RWPE1 (cell line): Measurements from ENCODE around the gene CRTAC1.

Experiments
- CTCF ChIA-PET: fragments of 350-600 bp; sonication (Branson Sonifier 250); formaldehyde crosslinking; extraction: SDS; loops from one replicate; lab custom pipeline; 2021; lab: Yijun Ruan, JAX
- POLR2A ChIA-PET: fragments of 400-600 bp; formaldehyde crosslinking; extraction: SDS; loops from one replicate; lab custom pipeline; 2020; ENCODE audit warnings: antibody characterized with exemption; ENCODE audit not compliant: low non-redundant PET; lab: Yijun Ruan, JAX
- DNase-seq: peaks from one replicate; pipeline ENCODE4 v3.0.0; 2012; ENCODE audit warnings: low spot score
- H3K27ac ChIP-seq: fragments of 450-650 bp; 2 replicates; pipeline ENCODE4 v1.5.1; 2017
- CTCF ChIP-seq: fragments of 450-650 bp; conservative IDR thresholded peaks from 2 replicates; pipeline ENCODE4 v1.5.1; 2017; ENCODE audit warnings: low read depth, mild to moderate bottlenecking

CRTAC1 gene

GRCh38 chr10:98020784-98021183 lies 9.6 kb downstream of the CRTAC1 start:
- ChIA-PET CTCF (interaction anchor here (0.7 to 1.4 kb wide), 3 partner anchors 21 to 1630 kb away, joined by 3 to 5 read pairs (median 4); no protein-coding TSS in a partner anchor), POLR2A (no interaction called here)
- TF ChIP-seq CTCF, result no peak
- no peak for DNase-seq
- no peak overlapping the region for H3K27ac ChIP-seq

- no peak for DNase-seq
- no peak overlapping the region for H3K27ac ChIP-seq
- ChIA-PET CTCF (interaction anchor here (1.4 kb wide), 1 partner anchor 22 kb away, joined by 5 read pairs; no protein-coding TSS in a partner anchor), POLR2A (no interaction called here)
- TF ChIP-seq CTCF, result no peak
Observed at GRCh38 chr10:98020254-98020653, 10.2 kb downstream of the CRTAC1 start.

- no peak for TF ChIP-seq CTCF
- POLR2A ChIA-PET, result no interaction called here
- no peak for DNase-seq
- no peak overlapping the region for H3K27ac ChIP-seq
- CTCF ChIA-PET, result no interaction called here
Observed at GRCh38 chr10:98019784-98020183, 10.6 kb downstream of the CRTAC1 start.

GRCh38 chr10:98016772-98017475 lies 13.5 kb downstream of the CRTAC1 start:
- no peak for DNase-seq
- ChIA-PET POLR2A (no interaction called here), CTCF (interaction anchor here (1.0 kb wide), 1 partner anchor 29 kb away, joined by 4 read pairs; no protein-coding TSS in a partner anchor)
- no peak for TF ChIP-seq CTCF
- H3K27ac ChIP-seq, result no peak overlapping the region

GRCh38 chr10:98013776-98014175 lies 16.6 kb downstream of the CRTAC1 start:
- no peak for TF ChIP-seq CTCF
- no peak for DNase-seq
- no peak overlapping the region for H3K27ac ChIP-seq
- CTCF ChIA-PET, result interaction anchor here (0.7 to 1.2 kb wide), 3 partner anchors 15 to 99 kb away, joined by 3 to 5 read pairs (median 3); no protein-coding TSS in a partner anchor
- POLR2A ChIA-PET, result no interaction called here

GRCh38 chr10:98013122-98013521 lies 17.3 kb downstream of the CRTAC1 start:
- TF ChIP-seq CTCF, result no peak
- DNase-seq, result no peak
- no peak overlapping the region for H3K27ac ChIP-seq
- ChIA-PET POLR2A (no interaction called here), CTCF (interaction anchor here (1.2 kb wide), 1 partner anchor 98 kb away, joined by 3 read pairs; no protein-coding TSS in a partner anchor)
